ENCODE measurements around the gene CACNA1B.
"Not testable (repeated sequence)": the region's sequence is repeated elsewhere in the genome, so short reads cannot be mapped to it uniquely, and the experiment has no call there.

CACNA1B gene

DNA sequence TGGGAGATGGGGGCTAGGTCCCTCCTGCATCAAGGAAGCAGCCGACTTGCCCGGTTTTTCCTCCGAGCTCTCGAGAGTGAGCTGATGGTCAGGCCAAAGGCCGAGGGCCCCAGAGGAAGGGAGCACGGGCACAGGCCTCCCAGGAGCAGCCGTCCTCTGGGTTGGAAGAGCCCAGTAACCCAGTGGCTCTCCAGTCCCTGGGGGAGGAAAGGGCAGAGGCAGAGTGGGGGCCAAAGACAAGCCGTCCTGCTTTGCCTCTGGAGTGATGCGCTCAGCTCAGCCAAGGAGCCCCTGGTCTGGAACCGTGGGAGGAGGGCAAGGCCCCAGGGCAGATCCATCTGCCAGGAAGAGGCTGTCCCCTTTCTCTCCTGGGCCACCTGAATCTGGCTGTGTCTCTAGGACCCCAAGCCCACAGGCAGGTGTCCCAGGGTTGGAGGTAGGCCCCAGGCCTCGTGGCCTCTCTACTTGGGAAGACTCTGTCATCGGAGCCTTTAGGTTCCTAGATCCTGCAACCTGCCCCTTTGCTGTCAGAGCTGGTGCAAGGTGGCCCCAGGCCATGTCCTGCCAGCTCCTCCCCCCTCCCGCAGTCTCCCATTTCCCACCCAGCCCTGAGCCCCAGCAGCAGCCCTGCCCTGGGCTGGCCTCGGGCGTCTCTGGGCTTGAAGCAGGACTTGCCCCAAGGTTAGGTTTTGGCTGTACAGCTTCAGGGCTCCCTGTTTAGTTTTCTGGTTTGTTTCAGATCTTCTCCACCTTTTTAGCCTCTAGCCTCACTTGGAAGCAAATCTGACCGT, 224.1 kb downstream of the CACNA1B start:
- Histone ChIP-seq H2AFZ (ENCODE audit: low read depth, low read length) (no peak overlapping the region), H3K4me3 (ENCODE audit: low read length) (no peak overlapping the region), H3K27me3 (ENCODE audit: insufficient read depth, low read length) (no peaks in the 10 kb centered on the region), H3K9me3 (ENCODE audit: low read length) (no peaks in the 10 kb centered on the region), H3K36me3 (ENCODE audit: insufficient read depth, low read length) (no peaks in the 10 kb centered on the region), H3K4me1 (ENCODE audit: insufficient read depth, low read length) (no peaks in the 10 kb centered on the region)

DNA sequence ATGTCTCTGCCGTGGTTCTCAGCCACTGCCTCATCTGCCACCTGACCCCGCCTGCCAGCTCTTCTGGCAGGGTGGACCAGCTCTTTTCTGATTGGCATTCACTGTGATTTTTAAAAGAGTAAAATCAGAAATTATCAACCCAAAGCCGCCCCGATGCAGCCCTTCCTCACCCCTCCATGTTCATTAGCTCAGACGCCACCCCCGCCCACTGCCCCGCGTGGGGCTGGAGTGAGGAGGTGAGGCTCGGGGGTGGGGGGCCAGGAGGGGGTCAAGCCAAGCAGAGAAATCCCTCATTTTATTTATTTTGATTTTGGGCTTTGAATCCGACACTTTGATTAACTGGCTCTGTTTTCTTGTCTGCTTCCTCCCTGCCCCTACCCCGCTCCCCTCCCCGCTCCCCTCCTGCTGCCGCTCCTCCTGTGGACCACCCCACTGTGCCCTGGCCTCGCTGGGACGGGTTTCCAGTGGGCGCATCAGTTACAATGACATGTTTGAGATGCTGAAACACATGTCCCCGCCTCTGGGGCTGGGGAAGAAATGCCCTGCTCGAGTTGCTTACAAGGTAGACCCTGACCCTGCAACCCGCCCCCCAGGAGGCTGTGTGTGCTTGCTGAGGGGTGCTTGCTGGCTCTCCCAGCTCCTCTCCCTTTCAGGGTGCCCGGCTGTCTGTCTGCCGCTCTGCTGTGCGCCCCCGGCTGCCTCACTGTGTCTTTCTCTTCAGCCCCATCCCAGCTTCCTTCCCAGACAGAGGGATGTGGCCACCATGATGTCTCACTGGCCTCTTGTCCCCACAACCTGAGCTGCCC, 224.9 kb downstream of the CACNA1B start:
- Histone ChIP-seq H2AFZ (ENCODE audit: low read depth, low read length) (no peak overlapping the region), H3K36me3 (ENCODE audit: insufficient read depth, low read length) (no peaks in the 10 kb centered on the region), H3K27me3 (ENCODE audit: insufficient read depth, low read length) (no peaks in the 10 kb centered on the region), H3K4me3 (ENCODE audit: low read length) (no peak overlapping the region), H3K4me1 (ENCODE audit: insufficient read depth, low read length) (no peaks in the 10 kb centered on the region), H3K9me3 (ENCODE audit: low read length) (no peaks in the 10 kb centered on the region)

DNA sequence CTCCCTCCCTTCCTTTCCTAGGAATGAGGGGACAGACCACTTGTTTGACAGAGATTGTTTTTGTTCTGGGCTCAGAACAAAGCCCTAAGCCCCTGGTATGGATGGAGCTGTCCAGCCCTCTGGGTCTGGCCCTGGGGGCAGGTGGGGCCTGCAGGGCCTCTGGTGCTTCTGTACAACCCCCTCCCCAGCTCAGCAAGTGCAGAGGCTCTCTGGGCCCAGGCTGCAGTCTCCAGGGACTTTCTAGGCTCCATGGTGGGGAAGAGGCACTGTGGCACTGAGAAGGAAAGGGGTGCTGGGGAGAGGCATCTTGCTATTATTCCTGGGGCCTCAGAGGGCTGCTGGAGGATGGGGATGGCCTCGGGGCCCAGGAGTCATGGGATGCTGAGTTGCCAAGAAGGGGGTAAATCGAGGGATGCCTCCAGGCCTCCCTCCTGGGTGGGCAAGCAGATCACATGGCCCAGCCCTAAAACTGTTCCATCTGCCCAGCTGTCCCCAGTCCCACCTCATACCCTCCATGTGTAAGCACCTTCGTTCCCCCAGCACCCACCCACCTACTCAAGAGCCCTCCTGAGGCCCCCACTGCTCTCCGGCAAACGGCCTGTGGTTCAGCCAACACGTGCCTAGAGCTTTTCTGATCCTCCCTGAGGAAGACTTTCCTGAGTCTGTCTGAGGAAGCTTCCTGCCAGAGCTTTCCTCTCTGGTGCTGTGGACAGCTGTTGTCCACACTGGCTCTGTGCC, 225.7 kb downstream of the CACNA1B start:
- no peak overlapping the region for H3K4me3 ChIP-seq (ENCODE audit: low read length)
- no peak overlapping the region for H2AFZ ChIP-seq (ENCODE audit: low read depth, low read length)
- H3K36me3 ChIP-seq (ENCODE audit: insufficient read depth, low read length): no peaks in the 10 kb centered on the region
- H3K9me3 ChIP-seq (ENCODE audit: low read length): no peaks in the 10 kb centered on the region
- no peaks in the 10 kb centered on the region for H3K27me3 ChIP-seq (ENCODE audit: insufficient read depth, low read length)
- no peaks in the 10 kb centered on the region for H3K4me1 ChIP-seq (ENCODE audit: insufficient read depth, low read length)

DNA sequence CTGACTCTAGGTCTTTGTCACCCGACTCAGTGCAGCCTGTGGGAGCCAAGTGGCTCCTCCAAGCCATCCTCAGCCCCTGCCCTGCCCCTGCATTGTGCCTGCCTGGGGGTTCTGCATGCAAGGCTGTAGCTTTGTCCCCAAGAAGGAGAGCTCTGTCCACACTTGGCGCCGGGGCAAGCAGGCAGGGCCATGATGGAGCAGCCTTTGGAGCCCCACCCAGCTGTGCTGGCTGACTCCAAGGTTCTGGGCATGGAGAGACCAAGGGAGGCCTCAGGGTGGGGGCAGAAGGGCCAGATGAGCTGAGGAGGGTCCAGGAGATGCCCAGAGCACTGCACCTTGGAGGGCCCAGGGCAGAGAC, 226.2 kb downstream of the CACNA1B start:
- Histone ChIP-seq H3K4me3 (ENCODE audit: low read length) (no peak overlapping the region), H2AFZ (ENCODE audit: low read depth, low read length) (no peak overlapping the region), H3K27me3 (ENCODE audit: insufficient read depth, low read length) (no peaks in the 10 kb centered on the region), H3K4me1 (ENCODE audit: insufficient read depth, low read length) (no peaks in the 10 kb centered on the region), H3K9me3 (ENCODE audit: low read length) (no peaks in the 10 kb centered on the region), H3K36me3 (ENCODE audit: insufficient read depth, low read length) (no peaks in the 10 kb centered on the region)

DNA sequence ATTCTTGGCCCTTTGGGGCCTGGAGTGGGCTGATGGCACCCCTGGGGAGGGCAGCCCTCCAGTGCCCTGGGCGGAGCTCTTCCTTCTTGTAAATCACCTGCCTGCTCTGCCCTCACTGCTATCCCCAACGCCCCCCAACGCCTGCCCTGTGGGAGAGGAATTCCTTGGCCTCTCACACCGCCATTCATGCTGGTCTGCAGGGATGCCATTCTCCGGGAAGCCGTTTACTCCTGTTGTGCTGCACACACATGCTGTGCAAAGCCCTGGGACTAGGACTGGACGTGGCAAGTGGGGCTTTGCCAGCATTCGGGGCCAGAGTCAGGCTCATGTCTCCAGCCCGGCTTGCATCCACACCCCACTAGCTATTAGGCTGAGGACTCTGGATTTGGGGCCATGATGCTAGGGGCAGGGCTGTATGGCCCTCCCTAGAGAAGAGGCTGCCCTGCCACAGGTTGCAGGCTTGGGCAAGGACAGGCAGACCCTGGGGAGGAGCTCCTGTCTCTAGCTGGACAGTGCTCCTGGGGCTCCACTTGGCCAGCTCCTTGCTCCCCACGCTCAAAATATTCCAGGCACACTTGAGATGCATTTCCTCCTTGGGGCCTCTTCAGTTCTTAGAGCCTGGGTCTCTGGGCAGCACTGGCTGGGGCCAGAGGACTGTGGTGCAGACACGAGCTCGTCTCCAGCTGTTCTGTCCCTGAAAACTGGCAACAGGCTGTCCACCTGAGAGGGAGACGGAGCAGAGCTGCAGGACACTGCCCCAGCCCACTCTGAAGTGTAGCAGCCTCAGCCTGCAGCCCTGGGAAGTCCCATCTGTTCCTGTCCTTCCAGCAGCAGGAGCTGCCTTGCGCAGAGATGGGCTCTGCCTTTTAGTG, 226.9 kb downstream of the CACNA1B start:
- Histone ChIP-seq H3K9me3 (ENCODE audit: low read length) (no peaks in the 10 kb centered on the region), H3K4me1 (ENCODE audit: insufficient read depth, low read length) (no peaks in the 10 kb centered on the region), H3K36me3 (ENCODE audit: insufficient read depth, low read length) (no peaks in the 10 kb centered on the region), H2AFZ (ENCODE audit: low read depth, low read length) (no peak overlapping the region), H3K4me3 (ENCODE audit: low read length) (no peak overlapping the region), H3K27me3 (ENCODE audit: insufficient read depth, low read length) (no peaks in the 10 kb centered on the region)

DNA sequence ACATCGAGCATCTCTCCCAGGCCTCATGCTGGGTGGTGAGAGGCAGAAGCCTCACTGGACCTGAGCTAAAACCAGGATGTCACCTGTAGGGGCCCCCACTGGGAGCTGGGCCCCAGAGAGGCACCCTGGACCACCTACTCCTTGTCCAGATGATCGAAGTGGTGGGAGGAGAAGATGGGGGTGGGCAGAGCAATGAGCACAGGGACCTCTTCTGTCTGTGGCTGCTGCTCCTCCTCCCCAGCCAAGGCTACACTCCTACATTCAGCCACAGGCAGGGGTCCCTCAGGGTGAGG, 227.5 kb downstream of the CACNA1B start:
- Histone ChIP-seq H3K36me3 (ENCODE audit: insufficient read depth, low read length) (no peaks in the 10 kb centered on the region), H3K9me3 (ENCODE audit: low read length) (no peaks in the 10 kb centered on the region), H2AFZ (ENCODE audit: low read depth, low read length) (no peak overlapping the region)

DNA sequence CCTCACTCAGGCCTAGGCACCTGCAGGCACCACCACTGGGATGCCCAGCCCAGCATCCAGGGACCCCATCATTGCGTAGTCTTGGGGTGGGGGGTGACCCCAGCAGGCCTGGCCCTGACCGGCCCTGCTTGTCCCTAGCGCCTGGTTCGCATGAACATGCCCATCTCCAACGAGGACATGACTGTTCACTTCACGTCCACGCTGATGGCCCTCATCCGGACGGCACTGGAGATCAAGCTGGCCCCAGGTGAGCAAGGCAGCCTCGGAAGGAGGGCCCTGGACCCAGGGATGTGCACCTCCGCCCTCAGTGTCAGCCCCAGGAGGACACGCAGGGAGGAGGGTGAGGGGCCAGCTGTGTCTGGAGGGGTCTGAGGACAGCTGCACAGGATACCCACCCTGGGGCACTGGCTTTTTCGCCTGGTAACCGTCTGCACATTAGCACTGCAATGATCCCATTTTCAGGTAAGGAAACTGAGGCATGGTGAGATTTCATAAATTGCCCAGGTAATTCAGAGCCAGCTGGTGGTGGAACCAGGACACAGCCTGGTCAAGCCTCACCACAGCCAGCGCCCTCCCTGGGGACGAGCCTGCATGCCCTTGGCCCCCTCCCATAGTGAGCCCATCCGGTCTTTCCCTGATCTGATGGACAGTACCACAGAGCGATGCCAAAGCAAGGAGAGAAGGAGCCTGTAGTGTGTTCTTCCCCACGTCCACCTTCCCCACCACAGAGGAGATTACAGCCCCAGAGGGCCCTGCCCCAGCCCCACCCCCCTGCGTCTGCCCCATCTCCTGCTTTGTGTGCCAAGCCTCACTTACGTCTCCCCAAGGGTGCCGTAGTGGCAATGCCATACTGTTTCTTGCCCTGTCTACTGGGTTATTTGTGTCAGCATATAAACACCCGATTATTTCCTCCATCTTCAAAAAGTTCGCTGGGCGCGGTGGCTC, 228.3 kb downstream of the CACNA1B start:
- Histone ChIP-seq H3K9me3 (ENCODE audit: low read length) (no peaks in the 10 kb centered on the region), H2AFZ (ENCODE audit: low read depth, low read length) (no peak overlapping the region), H3K36me3 (ENCODE audit: insufficient read depth, low read length) (no peaks in the 10 kb centered on the region), H3K4me1 (ENCODE audit: insufficient read depth, low read length) (no peaks in the 10 kb centered on the region), H3K27me3 (ENCODE audit: insufficient read depth, low read length) (no peaks in the 10 kb centered on the region), H3K4me3 (ENCODE audit: low read length) (no peak overlapping the region)

More for the DNA sequence above, 227.5 kb downstream of the CACNA1B start:
- Histone ChIP-seq H3K4me1 (ENCODE audit: insufficient read depth, low read length) (no peaks in the 10 kb centered on the region), H3K4me3 (ENCODE audit: low read length) (no peak overlapping the region), H3K27me3 (ENCODE audit: insufficient read depth, low read length) (no peaks in the 10 kb centered on the region)

DNA sequence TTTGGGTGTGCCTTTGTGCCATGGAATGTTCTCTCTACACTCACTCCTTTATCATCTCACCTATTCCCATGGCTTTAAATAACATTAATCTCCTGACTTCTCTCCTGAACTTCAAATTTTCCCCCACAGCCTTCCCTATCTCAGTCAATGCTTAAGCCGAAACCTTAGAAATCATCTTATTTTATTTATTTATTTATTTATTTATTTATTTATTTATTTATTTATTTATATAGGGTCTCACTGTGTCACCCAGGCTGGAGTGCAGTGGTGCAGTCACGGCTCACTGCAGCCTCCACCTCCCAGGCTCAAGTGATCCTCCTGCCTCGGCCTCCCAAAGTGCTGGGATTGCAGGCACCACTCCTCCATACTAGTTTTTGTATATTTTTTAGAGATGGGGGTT, 229.5 kb downstream of the CACNA1B start:
- not testable (repeated sequence) for H3K4me1 ChIP-seq (ENCODE audit: insufficient read depth, low read length); H3K4me3 ChIP-seq (ENCODE audit: low read length); H2AFZ ChIP-seq (ENCODE audit: low read depth, low read length); H3K36me3 ChIP-seq (ENCODE audit: insufficient read depth, low read length); H3K27me3 ChIP-seq (ENCODE audit: insufficient read depth, low read length); H3K9me3 ChIP-seq (ENCODE audit: low read length)

DNA sequence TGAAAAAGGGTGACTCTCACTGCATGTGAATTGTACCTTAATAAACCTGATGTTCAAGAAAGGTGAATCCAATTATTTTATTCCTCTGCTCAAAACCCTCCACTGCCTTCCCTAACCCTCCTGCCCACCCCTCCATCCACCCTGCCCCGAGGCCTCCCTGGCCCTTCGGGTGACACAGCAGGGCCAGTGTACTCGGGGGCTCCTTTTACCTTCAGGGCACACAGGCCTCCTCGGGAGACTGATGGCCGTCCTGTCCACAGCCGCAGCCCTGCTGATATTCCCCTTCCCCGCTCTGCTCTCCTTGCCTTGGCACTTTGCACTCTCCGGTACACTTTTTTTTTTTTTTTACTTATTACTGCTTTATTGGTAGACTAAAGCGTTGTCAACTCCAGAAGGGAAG, 234.0 kb downstream of the CACNA1B start:
- no peak overlapping the region for H2AFZ ChIP-seq (ENCODE audit: low read depth, low read length)
- no peak overlapping the region for H3K4me3 ChIP-seq (ENCODE audit: low read length)
- no peaks in the 10 kb centered on the region for H3K4me1 ChIP-seq (ENCODE audit: insufficient read depth, low read length)
- no peaks in the 10 kb centered on the region for H3K9me3 ChIP-seq (ENCODE audit: low read length)
- H3K36me3 ChIP-seq (ENCODE audit: insufficient read depth, low read length): no peaks in the 10 kb centered on the region
- H3K27me3 ChIP-seq (ENCODE audit: insufficient read depth, low read length): no peaks in the 10 kb centered on the region

DNA sequence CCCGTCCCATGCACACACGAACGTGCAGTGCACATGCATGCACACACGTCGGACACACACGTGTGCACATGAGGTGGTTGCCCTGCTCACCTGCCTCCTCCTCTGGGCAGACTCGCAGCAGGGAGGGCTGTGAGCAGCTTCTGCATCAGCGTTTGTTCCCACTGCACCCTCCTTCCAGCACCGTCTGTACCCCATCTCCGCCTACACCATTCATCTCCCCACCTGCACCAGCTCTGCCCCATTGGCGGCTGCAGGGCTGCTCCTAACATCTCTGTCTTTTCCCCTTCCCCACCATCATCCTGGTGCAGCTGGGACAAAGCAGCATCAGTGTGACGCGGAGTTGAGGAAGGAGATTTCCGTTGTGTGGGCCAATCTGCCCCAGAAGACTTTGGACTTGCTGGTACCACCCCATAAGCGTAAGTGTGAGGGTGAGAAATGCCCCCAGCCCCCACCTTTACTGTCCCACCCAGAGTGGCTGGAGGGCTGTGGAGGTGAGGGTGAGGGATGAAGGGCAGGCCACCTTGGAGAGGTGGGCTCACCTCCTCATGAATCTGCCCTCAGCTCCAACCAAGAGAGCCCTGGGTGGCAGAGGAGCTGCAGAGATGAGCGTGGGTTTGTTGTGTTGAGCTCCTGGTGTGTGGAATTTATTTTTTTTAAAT, 234.6 kb downstream of the CACNA1B start:
- Histone ChIP-seq H3K27me3 (ENCODE audit: insufficient read depth, low read length) (no peaks in the 10 kb centered on the region), H2AFZ (ENCODE audit: low read depth, low read length) (no peak overlapping the region), H3K9me3 (ENCODE audit: low read length) (no peaks in the 10 kb centered on the region), H3K4me1 (ENCODE audit: insufficient read depth, low read length) (no peaks in the 10 kb centered on the region), H3K36me3 (ENCODE audit: insufficient read depth, low read length) (no peaks in the 10 kb centered on the region), H3K4me3 (ENCODE audit: low read length) (no peak overlapping the region)

DNA sequence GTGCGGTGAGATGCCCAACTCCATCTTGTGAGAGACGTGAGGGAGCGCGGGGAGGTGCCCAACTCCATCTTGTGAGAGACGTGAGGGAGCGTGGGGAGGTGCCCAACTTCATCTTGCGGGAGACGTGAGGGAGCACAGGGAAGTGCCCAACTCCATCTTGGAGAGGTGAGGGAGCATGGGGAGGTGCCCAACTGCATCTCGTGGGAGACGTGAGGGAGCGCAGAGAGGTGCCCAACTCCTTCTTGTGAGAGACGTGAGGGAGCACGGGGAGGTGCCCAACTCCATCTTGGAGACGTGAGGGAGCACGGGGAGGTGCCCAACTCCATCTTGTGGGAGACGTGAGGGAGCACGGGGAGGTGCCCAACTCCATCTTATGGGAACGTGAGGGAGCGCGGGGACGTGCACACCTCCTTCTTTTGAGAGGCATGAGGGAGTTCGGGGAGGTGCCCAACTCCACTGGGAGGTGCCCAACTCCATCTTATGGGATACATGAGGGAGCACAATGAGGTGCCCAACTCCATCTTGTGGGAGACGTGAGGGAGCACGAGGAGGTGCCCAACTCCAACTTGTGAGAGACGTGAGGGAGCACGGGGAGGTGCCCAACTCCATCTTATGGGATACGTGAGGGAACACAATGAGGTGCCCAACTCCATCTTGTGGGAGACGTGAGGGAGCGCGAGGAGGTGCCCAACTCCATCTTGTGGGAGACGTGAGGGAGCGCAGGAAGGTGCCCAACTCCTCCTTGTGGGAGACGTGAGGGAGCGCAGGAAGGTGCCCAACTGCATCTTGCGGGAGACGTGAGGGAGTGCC, 235.4 kb downstream of the CACNA1B start:
- Histone ChIP-seq H3K4me3 (ENCODE audit: low read length) (no peak overlapping the region), H2AFZ (ENCODE audit: low read depth, low read length) (no peak overlapping the region), H3K36me3 (ENCODE audit: insufficient read depth, low read length) (no peaks in the 10 kb centered on the region), H3K27me3 (ENCODE audit: insufficient read depth, low read length) (no peaks in the 10 kb centered on the region), H3K4me1 (ENCODE audit: insufficient read depth, low read length) (no peaks in the 10 kb centered on the region), H3K9me3 (ENCODE audit: low read length) (no peaks in the 10 kb centered on the region)

Measured in neuron (in vitro differentiated cells).